GM13977 (cell line): Measurements from ENCODE around the gene NAPG.
"Not testable (repeated sequence)": the region's sequence is repeated elsewhere in the genome, so short reads cannot be mapped to it uniquely, and the experiment has no call there.

Source experiments
- DNase-seq: peaks from one replicate; pipeline ENCODE4 v3.0.0; 2012; ENCODE audit warnings: low spot score
- in situ Hi-C: fragments of 300-500 bp; cut with MboI; formaldehyde crosslinking; loops from one replicate; pipeline ENCODE4 v1.12.0; 2022; ENCODE audit warnings: low sequenced_read_pairs, low pct_unique_long_range_greater_than_20kb, mixed read lengths, inconsistent platforms; ENCODE audit not compliant: unreplicated experiment
- TF ChIP-seq, protein P1 (sequence below): IDR thresholded peaks from 2 replicates; pipeline ENCODE4 v1.5.1; 2012; ENCODE audit warnings: mild to moderate bottlenecking, control low read depth; ENCODE audit not compliant: insufficient read depth; ENCODE audit errors: extremely low read depth, missing control alignments

NAPG gene

DNA sequence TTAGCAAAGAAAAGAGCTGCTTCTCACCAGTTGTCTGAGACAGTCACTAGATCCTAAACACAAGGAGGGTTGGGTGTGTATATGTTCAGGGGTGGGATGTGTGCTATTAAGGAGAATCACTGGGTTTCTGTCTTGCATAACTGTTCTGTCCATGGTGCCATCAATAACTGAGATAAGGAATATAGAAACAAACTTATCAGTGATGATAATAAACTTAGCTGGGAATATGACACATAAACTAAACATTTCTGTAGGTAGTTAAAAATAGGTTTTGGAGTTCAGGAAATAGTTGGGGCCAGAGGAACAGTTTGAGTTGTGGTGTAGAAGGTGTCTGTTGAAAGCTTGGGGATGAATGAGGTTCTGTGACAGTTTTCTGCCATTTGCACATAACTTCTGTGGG lies 17.4 kb downstream of the NAPG start:
- no peak for DNase-seq
- in situ Hi-C loops = no loop called here
- TF ChIP-seq, protein P1, sequence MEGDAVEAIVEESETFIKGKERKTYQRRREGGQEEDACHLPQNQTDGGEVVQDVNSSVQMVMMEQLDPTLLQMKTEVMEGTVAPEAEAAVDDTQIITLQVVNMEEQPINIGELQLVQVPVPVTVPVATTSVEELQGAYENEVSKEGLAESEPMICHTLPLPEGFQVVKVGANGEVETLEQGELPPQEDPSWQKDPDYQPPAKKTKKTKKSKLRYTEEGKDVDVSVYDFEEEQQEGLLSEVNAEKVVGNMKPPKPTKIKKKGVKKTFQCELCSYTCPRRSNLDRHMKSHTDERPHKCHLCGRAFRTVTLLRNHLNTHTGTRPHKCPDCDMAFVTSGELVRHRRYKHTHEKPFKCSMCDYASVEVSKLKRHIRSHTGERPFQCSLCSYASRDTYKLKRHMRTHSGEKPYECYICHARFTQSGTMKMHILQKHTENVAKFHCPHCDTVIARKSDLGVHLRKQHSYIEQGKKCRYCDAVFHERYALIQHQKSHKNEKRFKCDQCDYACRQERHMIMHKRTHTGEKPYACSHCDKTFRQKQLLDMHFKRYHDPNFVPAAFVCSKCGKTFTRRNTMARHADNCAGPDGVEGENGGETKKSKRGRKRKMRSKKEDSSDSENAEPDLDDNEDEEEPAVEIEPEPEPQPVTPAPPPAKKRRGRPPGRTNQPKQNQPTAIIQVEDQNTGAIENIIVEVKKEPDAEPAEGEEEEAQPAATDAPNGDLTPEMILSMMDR = no peak

DNA sequence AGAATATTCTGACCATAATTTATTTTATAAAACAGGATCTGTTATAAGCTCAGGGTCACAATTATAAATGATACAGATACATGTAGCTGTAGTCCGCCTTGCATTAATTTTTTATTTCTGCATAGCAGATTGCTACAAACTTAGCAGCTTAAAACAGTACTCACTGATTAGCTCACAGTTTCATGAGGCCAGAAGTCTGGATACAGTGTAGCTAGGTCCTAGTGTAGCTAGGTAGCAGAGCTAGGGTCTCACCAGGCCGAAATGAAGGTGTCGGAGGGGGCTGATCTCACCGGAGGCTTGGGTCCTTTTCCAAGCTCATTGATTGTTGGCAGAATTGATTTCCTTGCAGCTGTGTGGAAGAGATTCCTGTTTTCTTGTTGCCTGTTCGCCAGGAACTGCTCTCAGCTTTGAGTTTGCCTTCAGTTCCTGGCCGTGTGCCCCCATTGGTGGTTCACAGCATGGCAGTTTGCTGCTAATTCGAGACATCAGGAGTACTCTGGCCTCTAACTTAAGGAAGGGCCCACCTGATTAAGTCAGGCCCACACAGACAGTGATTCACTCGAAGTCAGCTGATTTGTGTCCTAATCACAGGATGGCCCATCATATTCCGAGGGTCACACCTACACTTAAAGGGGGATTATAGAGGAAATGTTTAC lies 18.4 kb downstream of the NAPG start:
- in situ Hi-C loops = no loop called here
- TF ChIP-seq, protein P1 = no peak
- DNase-seq = no peak

DNA sequence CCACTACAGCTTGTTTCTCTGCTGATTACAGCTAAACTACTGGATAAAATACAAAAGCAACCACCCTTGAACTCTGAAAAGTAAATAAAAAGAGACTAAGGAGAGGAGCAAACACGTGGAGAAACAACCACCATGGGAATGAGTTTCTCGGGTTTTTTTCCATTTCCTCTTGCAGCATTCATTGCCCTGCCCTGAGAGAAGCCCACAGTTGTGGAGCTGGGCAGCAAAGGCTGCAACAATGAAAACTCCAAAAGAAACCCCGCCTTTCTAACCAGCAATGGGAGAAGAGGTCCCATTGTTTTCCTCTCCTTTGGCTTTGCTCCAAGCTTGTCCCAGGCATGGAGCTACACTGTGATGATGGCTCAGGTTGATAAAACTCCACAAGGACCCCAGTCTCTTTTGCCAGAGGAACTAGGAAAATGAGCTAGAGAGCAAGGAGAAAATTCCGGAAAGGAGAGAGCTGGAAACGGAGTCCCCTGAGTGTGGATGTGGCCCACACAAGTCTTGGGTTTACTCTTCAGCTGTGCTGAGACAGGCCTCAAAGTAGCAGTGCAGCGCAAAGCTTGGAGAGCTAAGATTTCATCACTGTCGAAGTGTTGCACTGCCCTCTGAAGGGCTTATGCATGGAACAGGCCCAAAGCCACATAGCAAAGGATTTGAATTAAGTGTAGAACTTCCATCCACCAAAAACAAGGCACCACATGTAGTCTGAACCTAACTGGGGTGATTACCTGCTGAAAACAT lies 20.9 kb downstream of the NAPG start:
- no peak for DNase-seq
- TF ChIP-seq, protein P1 = no peak
- in situ Hi-C loops = no loop called here

DNA sequence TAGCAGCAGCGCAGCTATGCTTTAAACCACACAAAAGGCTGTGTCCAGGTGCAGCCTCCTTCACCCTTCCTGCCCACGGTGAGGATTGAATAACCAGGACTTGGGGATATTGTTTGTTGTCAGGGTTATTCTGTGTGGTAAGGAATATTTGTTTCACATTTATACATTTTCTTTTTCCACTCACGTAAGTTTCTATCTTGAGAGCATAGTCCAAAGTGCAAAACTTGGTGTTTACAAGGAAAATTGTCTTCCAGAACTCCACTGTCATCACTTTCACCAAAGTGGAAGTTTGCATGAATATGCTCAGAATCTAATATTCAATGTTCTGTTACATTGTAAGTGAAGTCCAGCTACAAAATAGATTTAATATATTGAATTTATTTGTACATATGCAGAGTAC lies 26.4 kb downstream of the NAPG start:
- in situ Hi-C loops = loop anchor here (10.0 to 25.0 kb wide), 2 partner anchors 135 to 603 kb away; no protein-coding TSS in a partner anchor
- DNase-seq = no peak
- TF ChIP-seq, protein P1 = no peak

DNA sequence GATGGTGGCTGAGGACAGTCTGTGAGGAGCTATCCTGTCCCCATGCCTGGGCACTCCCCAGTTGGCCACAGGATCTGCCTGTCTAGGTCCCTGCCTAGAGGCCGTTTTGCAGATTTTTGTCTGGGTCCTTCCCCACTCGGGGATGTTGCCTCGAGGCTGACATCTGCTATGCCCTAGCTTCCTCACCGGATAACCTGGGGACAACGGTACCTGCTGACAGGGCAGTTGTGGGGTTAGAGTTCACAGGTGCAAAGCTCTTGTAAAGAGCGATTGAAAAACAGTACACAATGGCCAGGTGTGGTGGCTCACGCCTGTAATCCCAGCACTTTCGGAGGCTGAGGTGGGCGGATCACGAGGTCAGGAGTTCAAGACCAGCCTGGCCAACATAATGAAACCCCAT lies 30.4 kb downstream of the NAPG start:
- in situ Hi-C loops = loop anchor here (10.0 to 25.0 kb wide), 2 partner anchors 131 to 599 kb away; no protein-coding TSS in a partner anchor
- not testable (repeated sequence) for DNase-seq

DNA sequence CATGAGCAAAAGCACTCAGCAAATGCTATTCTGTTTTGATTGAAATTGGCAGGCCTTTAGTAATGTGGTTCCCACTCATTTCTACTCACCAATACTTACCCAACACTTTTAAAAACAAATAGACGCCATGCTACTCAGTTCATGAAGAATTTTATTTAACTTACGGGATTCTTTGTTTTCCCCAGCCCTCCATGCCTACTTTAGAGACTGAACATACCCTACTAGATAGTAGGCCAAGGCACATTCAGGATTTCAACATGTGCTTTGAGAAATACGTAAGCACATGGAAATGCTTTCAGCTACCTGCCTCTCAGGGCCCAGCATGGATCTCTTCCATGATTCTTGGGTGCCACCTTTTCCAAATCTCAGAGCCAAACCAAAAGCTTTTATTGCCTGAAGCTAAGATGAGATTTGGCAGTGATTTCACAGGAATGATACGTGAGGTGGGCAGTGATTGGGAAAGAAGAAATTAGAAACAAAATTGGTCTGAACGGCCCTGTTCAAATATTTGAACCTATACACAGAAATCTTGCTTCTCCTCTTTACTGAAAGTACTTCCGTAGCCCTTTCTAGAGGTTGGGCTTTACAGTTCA lies 31.4 kb downstream of the NAPG start:
- in situ Hi-C loops = loop anchor here (10.0 to 25.0 kb wide), 2 partner anchors 130 to 598 kb away; no protein-coding TSS in a partner anchor
- TF ChIP-seq, protein P1 = no peak
- no peak for DNase-seq

DNA sequence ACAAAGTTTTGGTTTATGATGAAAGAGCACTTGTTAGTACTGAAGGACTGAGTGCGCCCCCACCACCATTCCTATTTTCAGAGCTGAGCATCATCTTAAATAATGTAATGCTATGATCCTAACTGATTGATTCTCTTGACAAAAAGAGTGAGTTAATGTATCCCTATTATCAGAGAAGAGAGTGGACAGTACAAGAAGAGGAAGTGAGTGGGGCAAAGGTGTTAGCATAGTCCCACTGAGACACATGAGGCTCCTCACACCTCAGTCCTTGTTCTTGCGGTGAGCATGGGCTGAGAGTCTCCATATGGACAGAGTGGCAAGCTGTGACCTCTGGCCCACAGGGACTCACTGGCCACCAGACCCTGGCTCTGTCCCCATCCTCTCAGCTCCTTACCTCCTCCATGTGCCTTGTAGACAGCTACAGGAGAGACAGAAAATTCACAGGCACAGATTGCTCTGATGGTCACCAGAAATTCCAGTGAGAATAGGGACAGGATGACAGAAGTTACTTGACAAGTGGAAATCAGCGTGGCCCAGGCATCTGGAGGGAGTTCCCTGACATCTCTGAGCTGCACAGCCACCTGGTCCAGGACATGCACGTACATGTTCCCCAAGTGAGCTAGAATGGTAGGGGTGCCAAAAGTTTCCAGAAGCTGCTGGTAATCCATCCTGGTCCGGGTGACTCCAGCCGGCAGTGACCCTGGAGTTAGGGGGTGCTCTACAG lies 32.6 kb downstream of the NAPG start:
- TF ChIP-seq, protein P1 = no peak
- no peak for DNase-seq
- in situ Hi-C loops = loop anchor here (10.0 to 25.0 kb wide), 2 partner anchors 129 to 596 kb away; no protein-coding TSS in a partner anchor
